GM23248 (cell line): ENCODE measurements around the gene ELOVL6.

Experiments used
- EZH2 ChIP-seq: fragments of 200-600 bp; sonication (generic); IDR thresholded peaks from 2 replicates; pipeline ENCODE4 v1.6.1; 2018; ENCODE audit warnings: antibody characterized with exemption, mild to moderate bottlenecking; ENCODE audit not compliant: insufficient read depth, poor library complexity, severe bottlenecking
- EZH2phosphoT487 ChIP-seq: fragments of 200-600 bp; sonication (generic); IDR thresholded peaks from 2 replicates; pipeline ENCODE4 v1.6.1; 2018; ENCODE audit warnings: antibody characterized with exemption, moderate library complexity, mild to moderate bottlenecking, low read depth; ENCODE audit not compliant: insufficient read depth

GRCh38 chr4:110224812-110225211 lies 26.4 kb upstream of the ELOVL6 start:
- TF ChIP-seq EZH2 (no peak), EZH2phosphoT487 (no peak)
